ENCODE data around the gene CNN2.
"Not testable (repeated sequence)": the region's sequence is repeated elsewhere in the genome, so short reads cannot be mapped to it uniquely, and the experiment has no call there.

CNN2 gene

DNA sequence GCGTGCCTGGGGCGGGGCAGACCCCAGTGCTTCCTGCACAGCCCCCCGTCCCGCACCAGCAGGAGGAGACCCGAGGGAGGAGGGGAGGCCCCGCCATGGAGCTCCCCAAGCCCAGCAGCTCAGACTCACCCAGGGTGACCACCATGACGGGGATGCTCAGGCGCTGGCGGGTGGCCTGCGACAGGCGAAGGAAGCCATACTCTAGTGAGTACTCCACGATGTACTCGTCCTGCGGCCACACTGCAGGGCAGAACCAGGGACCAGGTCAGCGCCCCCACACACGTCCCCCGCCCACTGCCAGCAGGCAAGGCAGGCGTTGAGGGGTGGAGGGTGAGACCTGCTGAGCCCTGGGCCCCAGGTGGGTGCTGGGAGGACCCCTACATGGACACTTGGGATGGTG lies 14.1 kb upstream of the CNN2 start:
- no peak for DNase-seq

DNA sequence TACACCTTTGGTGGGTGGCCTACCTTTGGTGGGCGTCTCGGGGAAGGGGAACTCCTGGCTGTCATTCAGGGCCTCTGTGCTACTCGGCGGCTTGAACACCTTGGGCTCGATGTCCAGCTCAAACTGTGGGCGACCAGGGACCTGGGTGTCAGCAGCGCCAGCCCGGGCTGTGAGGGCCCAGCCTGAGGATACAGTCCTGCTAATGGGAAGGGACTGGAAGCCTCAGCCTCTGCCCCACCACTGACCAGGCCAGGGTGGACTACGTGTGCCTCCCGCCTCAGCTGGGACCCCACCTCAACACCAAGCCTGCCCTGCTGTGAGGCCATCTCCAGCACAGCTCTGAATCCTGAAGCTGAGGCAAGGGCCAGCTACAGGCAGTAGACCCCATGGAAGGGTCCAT lies 13.2 kb upstream of the CNN2 start:
- no peak for DNase-seq

DNA sequence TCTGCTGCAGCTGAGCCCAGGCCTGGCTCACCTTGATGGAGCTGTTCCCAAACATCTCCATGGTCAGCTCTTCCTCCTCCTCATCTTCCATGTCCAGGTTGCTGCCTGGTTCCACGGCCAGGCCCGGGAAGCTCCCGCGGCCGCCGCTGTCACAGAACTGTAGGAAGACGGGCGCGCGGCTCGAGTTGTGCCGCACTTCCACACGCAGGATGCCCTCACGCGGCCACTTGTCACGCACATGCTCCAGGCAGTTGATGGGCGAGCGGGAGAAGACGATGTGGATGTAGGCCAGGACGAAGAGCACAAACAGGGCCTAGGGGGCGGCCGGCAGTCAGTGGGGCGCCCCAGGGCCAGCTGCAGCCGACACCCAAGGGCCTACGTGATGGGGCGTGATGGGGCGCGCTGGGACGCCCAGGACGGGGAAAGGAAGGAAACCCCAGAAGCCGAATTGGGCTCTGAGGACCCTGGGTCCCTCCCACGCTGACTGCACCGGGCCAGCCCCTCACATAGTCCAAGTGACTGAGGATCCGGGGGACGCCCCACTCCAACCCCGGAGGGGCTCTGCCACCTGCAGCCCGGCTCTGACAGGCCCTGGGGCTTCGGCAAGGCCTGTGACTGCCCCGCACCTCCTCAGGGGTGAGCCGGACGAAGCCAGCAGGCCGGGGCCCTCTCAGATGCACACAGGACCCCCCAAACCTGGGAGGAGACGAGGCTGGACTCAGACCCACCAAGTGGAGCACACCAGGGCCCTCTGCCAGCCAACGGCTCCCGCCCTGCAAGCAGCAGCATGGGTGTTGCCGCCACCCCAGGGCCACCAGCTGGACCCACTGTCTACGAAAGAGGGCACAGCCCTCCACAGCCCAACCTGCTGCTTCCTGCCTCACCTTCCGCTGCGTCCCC lies 12.0 kb upstream of the CNN2 start:
- no peak for DNase-seq

DNA sequence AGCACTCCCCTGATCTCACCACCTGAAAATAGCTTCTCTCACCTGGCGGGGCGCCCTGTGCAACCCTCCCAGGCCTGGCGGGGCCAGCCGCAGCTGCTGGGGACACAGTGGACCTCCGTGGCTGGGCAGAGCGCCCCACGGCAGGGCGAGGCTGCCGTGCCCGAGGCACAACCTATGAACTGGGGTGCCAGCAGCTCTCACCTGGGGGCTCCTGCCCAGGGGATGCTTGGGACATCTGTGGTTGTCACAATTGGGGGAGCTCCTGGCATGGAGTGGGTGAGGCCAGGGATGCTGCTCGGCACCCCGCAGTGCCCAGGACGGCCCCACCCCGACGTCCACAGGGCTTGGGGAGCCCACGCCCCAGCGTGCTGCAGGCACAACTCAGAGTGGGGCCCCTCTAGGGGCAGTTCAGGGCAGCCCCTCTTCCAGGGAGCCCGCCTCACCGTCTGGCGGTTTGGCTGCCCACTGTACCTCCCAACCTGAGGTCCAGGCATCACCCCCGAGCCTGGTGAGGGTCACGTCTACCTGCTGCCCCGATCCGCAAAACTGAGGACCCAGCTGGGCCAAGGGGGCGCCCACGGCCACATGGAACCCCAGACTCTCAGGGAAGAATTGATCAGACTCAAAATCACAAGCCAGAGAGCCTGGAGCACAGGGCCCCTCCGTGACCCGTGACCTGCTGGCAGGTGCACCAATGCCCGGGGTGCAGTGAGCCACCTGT lies 11.2 kb upstream of the CNN2 start:
- DNase-seq, result no peak

DNA sequence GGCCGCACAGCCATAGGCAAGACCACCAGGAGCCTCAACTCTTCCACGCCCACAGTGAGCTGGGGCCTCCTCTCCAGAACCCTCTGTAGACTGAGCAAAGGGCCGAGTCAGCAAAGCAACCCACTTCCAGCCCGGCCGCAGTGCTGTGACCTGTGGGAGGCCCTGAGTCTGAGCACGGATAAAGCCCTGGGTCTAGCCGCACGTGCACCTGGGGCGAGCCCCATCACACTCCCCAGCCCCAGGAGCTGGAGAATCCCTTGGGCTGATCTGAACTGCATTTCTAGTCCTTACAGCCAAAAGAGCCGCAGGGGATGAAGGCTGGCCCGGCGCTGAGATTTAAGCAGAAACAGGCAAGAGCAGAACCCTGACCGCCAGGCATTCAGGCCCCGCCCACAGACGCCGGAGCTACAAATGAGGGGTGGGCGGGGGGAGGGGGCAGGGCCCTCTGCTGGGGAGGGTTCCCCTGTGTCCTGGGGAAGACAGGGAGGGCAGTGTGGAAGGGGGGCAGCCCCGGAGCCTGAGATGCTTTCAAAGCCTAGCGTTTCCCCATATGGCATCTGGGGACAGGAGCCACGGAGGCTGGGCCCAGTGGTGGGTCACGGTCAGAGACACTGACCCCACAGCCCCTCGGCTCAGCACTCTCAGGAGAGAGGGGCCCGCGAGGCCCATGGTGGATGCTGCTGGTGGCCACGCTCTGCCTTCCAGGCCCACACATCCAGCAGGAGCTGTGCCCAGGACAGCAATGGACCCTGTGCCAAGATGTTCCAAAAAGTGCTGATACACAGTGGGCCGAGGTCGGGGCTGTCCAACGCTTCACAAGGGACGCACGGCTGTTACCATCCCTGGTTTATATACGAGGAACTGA lies 10.4 kb upstream of the CNN2 start:
- no peak for DNase-seq

DNA sequence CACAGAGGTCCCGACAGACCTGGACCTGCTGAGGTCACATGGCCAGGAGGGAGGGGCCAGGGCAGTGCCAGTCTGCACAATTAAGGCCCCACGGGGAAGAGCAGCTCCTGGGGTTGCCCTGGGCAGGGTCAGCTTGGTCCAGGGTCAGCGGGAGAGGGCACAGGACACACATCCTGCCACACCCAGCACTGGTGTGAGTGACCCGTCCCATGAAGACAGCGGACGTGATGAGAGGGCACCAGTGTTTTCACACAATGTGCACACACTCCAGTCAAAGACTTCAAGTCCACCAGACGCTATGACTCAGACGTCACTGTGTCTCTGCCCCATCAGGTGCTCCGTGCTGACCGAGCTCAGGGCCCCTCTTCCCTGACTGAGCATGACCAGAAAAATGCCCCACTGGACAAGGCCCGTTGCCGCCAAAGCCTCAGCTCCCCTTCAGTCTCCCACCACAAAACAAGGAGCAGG lies 9.7 kb upstream of the CNN2 start:
- no peak for DNase-seq

DNA sequence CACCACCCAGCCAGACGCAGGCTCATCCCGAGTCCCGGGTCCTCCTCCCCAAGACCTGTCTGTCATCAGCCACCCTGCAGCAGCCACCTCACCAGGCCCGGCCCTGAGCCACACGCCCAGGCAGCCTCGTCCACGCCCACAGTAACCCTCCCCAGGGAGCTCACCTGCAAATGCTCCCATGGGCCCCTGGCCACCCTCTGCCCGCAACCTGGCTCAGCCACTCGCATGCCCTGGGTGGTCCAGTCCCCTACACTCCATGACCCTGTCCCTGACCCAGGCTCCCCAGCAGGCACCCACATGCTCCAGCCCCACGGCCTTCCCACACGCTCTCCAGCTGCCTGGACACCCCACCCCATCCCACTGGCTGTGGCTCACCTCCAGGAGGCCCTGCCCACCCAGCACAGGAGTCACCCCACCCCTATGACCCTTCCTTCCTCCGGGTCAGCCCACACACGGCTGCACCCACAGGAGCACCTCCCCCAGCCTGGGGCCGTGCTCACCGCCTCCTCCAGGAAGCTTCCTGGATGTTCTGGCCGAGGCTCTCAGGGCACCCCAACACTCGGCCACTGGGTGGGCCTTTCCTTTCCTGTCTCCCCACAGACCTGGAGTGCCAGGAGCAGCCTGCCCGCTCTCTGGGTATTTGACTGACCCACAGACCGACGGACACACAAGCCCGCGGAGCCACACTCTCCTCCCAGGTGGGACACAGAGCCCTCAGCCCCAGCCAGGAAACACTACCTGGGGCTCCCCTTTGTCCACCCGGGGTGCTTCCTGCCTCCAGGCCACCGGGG lies 9.1 kb upstream of the CNN2 start:
- DNase-seq, result no peak

DNA sequence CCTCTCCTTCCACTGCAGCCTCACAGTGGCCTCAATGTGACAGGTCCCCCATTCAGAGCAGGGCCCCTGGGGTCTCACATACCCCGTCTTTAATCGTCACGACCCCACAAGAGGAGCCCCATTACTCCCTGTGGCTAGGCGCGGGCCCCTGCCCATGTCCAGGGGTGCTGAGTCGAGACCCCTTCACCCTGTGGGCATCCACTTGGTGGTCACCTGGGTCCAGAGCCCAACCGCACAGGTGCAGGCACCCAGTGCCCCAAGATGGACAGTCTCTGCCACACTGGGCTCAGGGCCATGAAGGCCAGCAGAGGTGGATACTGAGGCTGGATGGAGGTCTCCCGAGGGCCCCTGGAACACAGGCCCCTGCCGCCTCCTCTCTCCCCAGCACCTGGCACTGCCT lies 8.5 kb upstream of the CNN2 start:
- DNase-seq, result no peak

DNA sequence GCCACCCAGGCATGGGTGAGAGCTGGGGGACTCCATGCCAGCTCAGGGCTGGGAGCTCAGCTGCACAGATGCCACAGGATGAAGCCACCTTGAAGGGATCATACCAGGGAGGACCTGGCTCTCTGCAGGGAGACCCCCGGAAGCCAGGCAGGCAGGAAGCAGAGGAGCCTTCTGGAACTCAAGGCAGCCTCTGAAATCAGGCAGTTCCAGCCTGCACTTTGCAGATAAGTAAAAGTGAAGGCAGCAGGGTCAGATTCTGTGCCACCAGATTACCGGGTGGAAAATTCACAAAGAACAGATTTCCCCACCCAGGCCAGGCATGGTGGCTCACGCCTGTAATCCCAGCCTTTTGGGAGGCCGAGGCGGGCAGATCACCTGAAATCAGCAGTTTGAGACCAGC lies 8.0 kb upstream of the CNN2 start:
- no peak for DNase-seq

DNA sequence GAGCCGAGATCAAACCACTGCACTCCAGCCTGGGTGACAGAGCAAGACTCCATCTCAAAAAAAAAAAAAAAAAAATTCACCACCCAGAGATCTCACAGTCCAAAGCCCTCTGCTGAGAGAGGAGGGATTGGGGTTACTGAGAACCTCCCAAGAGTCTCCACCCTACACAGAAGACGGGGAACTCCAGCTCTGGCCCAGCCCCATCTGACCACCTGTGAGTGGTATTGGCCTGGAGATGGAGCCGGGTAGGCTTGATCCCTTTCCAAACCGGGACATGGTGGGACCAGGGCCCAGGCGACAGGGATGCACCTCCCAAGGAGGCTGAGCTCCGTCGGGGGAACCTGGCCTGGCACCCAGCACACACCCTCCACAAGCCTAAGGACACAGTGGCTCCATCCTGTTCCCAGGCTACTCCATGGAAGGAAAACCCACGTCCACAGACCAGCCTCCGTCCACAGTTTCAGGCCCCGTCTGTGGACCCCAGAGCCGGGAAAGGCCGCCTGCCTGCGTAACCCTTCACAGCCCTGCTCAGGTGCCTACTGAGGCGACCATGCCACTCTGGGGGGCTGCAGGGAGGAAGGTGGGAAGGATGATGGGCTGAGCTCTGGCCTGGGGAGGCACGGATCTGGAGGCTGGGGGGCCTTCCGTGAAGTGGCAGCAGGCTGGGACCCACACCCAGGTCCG lies 7.3 kb upstream of the CNN2 start:
- no peak for DNase-seq

DNA sequence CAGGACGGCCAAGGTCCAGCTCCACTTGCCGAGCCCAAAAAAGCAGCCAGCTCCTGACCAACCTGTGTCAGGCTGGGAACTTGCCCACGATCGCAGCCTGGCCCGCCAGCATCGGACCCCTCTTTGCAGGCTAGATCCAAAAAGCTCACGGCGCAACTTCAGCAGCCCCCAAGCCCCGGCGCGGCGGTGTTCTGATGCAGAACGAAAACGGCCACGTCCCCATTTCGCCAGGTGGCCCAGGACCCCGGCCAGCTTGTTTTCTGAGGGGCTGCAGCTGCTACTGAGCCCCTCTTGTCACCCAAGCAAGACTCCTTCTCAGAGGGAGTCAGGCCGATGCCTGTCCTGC lies 6.8 kb upstream of the CNN2 start:
- no peak for DNase-seq

DNA sequence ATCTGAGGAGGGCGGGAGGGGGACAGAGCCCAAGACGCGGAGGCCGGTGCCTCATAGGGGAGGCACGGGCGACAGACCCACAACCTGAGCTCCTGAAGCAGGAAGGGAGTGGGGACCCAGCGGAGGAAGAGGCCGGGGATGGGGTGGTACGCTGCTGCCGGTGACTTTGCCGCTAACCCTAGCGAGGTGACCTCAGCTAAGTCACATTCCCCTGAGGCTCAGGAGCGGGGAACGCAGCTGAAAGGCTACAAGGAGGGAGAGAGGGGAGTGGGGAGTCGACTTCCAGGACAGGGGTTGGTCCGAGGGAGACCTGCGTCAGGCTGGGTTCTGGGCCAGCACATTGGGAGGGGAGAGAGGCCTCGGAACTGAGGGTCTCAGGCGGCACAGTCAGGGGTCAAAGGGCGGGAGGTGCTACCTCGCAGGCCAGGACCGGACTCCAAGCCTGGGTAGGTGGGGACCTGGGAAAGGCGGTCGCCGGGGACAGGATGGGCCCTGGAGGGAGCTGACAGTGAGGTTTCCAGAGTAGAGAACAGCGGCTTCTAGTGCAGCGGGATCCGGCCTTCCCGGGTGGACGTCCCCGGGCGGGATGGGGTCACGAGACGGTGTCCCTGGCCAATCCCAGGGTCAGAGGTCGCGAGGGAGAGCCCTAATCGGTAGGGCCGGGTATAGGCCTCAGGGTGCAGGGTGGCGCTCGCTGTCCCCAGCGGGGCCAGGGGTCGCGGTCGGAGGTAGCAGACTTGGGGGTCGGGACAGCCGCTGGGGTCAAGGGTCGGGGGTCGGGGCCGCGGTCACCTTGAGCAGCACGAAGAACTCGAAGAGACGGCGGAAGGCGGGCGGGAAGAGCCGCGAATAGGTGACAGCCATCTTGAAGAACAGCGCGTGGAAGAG lies 6.2 kb upstream of the CNN2 start:
- no peak for DNase-seq

DNA sequence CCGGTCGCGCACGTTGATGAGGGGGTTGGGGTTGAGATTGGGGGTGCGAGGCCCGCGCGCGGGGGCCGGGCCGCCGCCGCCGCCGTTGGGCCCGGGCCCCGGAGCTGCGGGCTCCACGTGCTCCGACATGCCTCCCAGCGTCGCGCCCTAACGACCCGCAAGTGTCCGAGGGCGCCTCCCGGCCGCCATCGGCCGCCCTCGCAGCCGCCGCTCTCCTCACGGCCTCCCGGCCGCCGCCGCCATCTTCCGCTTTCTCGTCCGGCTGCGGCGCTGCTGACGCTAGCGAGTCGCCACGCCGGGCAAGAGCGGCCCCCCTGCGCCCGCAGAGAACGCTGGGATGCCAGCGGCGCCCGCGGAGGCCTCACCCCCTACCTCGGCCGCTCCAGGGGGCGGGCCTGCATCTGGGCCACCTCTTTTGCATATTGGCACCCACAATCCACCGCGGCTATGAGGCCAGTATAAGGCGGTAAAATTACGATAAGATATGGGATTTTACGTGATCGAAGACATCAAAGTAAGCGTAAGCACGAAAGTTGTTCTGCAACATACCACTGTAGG lies 5.5 kb upstream of the CNN2 start, which contains the start of gene TMEM259:
TSS of gene TMEM259 (minus strand) at position 256 of the 558 bp plus-strand sequence. CDS start at position 129, 127 bp downstream.
- peak; percentile 93 for DNase-seq

DNA sequence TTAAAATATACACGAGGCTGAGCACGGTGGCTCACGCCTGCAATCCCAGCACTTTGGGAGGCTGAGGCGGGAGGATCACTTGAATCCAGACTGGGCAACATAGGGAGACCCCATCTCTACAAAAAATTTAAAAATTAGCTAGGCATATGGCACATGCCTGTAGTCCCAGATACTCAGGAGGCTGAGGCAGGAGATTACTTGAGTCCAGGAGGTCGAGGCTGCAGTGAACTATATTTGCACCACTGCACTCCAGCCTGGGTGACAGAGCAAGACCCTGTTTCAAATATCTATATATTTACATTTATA lies 2.6 kb upstream of the CNN2 start:
- DNase-seq, result not testable (repeated sequence)

DNA sequence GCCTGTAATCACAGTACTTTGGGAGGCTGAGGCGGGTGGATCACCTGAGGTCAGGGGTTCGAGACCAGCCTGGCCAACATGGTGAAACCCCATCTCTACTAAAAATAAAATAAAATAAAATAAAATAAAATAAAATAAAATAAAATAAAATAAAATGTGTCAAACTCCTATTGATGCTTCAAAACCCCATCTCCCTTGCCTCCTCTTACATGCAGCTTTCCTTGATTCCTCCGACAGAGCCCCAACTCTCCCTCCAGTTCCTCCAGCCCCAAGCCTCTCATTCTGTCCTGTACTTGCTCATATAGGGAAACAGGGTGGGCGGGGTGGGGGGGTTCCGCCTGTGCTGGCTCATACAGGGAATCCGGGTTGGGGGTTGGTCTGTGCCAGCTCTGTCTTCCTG lies 1.3 kb upstream of the CNN2 start:
- not testable (repeated sequence) for DNase-seq

DNA sequence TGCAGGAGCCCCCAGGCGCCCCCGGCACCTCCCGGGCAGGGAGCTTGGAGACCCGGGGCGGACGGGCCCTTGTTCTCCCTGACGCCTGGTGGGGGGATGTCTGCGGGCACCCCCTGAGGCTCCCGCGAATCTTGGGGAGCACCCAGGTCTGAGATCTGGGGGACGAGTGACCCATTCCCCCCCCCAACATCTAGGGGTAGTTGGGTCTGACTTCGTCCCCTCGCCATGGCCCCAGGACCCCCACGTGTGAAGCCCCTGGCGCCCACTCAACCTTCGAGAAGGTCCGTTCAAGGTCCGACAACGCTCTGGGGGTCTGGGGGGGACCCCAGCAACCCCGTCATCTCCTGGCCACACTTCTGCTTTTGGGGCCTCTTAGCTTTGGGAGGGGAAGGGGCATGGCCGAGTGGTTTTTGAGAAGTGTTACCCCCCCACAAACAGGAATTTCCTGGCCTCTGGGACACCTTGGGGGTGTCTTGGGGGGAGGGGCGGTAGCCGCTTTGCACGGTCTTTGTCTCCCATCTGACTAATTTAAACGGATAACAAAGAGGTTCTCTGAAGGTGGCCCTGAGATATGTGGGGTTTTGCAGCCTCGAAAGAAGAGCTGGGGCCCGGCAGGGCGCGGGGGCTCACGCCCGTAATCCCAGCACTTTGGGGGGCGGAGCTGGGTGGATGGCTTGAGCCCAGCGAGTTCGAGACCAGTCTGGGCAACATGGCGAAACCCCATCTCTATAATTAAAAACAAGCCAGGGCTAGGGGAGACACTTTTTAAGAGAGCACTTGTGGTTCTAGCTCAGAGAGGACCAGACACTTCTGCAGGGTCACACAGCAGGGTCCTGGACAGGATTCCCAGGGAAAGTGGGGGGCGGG lies 608 bp downstream of the CNN2 start:
- no peak for DNase-seq

DNA sequence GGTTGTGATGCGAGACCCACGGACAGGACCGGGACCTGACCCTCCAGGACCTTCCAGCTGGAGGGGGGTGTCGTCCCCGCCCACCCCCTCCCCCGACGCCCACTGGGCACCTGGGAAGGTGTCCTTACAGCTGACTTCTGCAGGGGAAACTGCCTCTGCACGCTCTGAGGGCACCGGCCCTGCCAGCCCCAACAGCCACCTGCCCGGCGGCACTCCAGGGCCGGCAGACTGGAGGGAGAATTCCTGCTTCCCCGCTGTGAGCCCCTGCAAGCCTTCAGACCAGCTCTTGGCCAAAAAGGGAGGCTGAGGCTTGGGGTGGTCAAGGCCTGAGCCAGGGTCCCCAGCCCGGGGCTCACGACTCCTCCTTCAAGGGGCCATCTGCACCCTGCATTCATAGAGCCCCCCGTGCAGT lies 1.2 kb downstream of the CNN2 start:
- DNase-seq, result no peak

DNA sequence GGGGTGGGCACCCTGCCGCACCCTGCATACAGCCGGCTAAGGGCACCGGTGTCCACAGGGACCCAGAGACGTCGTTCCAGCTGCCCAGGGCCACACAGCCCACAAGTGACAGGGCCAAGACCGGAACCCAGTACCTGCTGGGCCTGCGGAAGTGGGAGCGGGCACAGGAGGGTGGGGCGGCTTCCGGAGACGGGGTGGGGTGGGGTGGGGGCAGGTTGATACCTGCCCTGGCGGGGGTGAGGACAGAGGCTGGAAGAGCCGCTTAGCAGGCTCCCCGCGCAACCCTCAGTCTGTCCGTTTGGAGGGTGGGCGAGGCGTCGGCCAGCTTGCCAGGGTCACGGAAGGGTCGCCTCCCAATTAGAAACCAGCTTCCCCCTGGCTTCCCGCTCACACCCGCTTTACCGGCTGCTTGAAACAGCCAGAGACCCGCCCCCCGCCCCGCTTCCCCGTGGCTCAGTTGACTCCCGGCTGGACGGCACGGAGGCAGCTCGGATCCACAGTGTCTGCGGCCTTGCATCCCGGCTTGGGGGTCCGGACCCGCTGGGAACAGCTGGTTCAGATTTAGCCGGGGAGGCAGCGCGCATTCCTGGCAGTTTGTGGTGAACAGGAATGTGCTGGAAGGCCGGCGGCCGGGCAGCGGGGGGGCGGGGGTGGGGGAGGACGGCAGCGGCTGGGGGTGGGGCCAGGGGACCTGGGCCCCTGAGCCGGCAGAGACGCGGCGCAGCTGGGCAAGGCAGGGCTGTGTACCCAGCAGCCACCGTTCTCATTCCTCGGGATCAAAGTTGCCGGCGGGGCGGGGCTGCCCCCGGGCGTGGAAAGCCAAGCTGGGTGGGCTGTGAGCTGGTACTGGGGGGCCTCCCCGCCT lies 1.9 kb downstream of the CNN2 start:
- DNase-seq, result no peak

Measured in DMS79 (cell line).